Kidney epithelial cell (primary cell): ENCODE results near the gene FZD1. TPM values are rescaled to one million over a fixed set of nuclear protein-coding genes. Genes with fewer than 3 reads are reported as not detected.
A peak's percentile ranks its signal among the peaks of the same experiment; 100 is the strongest.

ENCODE experiments used
- DNase-seq: peaks from one replicate; pipeline ENCODE4 v3.0.0-alpha.2; 2010; ENCODE audit warnings: low read depth
- H3K27me3 ChIP-seq: 2 replicates; pipeline ENCODE4 v1.6.0; 2011; ENCODE audit warnings: low read length; ENCODE audit not compliant: control insufficient read depth, insufficient read depth
- H3K36me3 ChIP-seq: 2 replicates; pipeline ENCODE4 v1.5.1; 2011; ENCODE audit warnings: low read length; ENCODE audit not compliant: control insufficient read depth, insufficient read depth
- H3K4me3 ChIP-seq: 2 replicates; pipeline ENCODE4 v1.5.1; 2011; ENCODE audit warnings: low read depth, mild to moderate bottlenecking, control low read depth, low read length
- total RNA-seq: library from RNA; depleted of rRNA; stranded (reverse); fragments of >200 nt; gene quantifications from 2 replicates; pipeline ENCODE4 v1.2.3, GENCODE V29; 2015
- TF ChIP-seq, protein P1 (sequence below): IDR thresholded peaks from 2 replicates; pipeline ENCODE4 v1.5.1; 2011; ENCODE audit warnings: mild to moderate bottlenecking, moderate library complexity, low read length, control low read depth, inconsistent platforms; ENCODE audit not compliant: insufficient read depth, poor library complexity, severe bottlenecking

FZD1 gene
- total RNA-seq, 1 donor from 2014 or later: 8.6 TPM

GRCh38 chr7:91242097-91242844 is 22.0 kb upstream of the FZD1 start:
- TF ChIP-seq, protein P1, sequence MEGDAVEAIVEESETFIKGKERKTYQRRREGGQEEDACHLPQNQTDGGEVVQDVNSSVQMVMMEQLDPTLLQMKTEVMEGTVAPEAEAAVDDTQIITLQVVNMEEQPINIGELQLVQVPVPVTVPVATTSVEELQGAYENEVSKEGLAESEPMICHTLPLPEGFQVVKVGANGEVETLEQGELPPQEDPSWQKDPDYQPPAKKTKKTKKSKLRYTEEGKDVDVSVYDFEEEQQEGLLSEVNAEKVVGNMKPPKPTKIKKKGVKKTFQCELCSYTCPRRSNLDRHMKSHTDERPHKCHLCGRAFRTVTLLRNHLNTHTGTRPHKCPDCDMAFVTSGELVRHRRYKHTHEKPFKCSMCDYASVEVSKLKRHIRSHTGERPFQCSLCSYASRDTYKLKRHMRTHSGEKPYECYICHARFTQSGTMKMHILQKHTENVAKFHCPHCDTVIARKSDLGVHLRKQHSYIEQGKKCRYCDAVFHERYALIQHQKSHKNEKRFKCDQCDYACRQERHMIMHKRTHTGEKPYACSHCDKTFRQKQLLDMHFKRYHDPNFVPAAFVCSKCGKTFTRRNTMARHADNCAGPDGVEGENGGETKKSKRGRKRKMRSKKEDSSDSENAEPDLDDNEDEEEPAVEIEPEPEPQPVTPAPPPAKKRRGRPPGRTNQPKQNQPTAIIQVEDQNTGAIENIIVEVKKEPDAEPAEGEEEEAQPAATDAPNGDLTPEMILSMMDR: no peak
- Histone ChIP-seq H3K27me3 (no peaks in the 10 kb centered on the region), H3K36me3 (no peaks in the 10 kb centered on the region), H3K4me3 (no peak overlapping the region)
- DNase-seq: no peak

GRCh38 chr7:91243591-91244301 is 20.5 kb upstream of the FZD1 start:
- no peak overlapping the region for H3K4me3 ChIP-seq
- TF ChIP-seq, protein P1: no peak
- DNase-seq: no peak
- no peaks in the 10 kb centered on the region for H3K27me3 ChIP-seq
- no peaks in the 10 kb centered on the region for H3K36me3 ChIP-seq

GRCh38 chr7:91247500-91247899 is 16.7 kb upstream of the FZD1 start:
- TF ChIP-seq, protein P1: no peak
- Histone ChIP-seq H3K4me3 (no peak overlapping the region), H3K36me3 (no peaks in the 10 kb centered on the region), H3K27me3 (no peaks in the 10 kb centered on the region)
- DNase-seq: no peak

DNA sequence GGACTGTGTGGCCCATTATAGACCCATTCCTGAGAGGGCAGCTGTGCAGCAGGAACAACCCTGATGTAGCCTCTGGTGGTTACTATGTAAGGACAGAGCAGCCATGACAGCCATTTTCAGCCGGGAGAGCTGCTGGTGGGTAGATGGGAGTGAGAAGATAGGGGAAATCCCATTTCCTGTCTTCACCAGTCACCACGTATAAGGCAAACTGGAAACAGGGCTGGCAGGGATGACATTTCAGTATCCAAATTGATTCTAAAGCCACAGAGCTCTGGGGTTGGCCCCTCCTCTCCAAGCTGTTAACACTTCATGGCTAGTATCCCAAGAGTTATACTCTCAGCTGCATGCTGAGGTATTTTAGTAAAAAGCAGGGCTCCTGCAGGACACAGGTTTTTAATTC is 15.2 kb upstream of the FZD1 start:
- Histone ChIP-seq H3K36me3 (no peaks in the 10 kb centered on the region), H3K27me3 (no peaks in the 10 kb centered on the region), H3K4me3 (no peak overlapping the region)
- TF ChIP-seq, protein P1: no peak
- DNase-seq: no peak

GRCh38 chr7:91249506-91250233 is 14.6 kb upstream of the FZD1 start:
- DNase-seq: peak; percentile 66
- Histone ChIP-seq H3K36me3 (no peaks in the 10 kb centered on the region), H3K27me3 (no peaks in the 10 kb centered on the region), H3K4me3 (no peak overlapping the region)
- TF ChIP-seq, protein P1: no peak
